ENCODE data around the gene MUC22. TPM values are rescaled to one million over a fixed set of nuclear protein-coding genes. Genes with fewer than 3 reads are reported as not detected.

Gene MUC22
- 0.01 to 0.03 TPM (median 0.02 TPM) in 4 of 5 replicates, not detected in the other for total RNA-seq (2022; extraction: Qiagen RNA extraction)

GRCh38 chr6:31010393-31011060 is at the start of gene MUC22:
Gene MUC22 (plus strand): TSS chr6:31010474. CDS start chr6:31010707, 233 bp downstream.

GRCh38 chr6:30983439-30983838 is 26.8 kb upstream of the MUC22 start, which contains the start of gene MUC21:
Gene MUC21 (plus strand): TSS chr6:30983718. CDS start chr6:30983959, 241 bp downstream.

Other genes starting within 250 kb of the MUC22 start
- gene DDR1, start 126.0 kb upstream of the MUC22 start, total RNA-seq (2022; extraction: Qiagen RNA extraction), result 54.3 to 66.8 TPM (median 63.6 TPM) in 5 replicates
- gene GTF2H4, start 102.3 kb upstream of the MUC22 start, total RNA-seq (2022; extraction: Qiagen RNA extraction), result 17.1 to 32.8 TPM (median 18.2 TPM) in 5 replicates
- gene VARS2, start 96.2 kb upstream of the MUC22 start, total RNA-seq (2022; extraction: Qiagen RNA extraction), result 13.5 to 16.5 TPM (median 14.8 TPM) in 5 replicates
- not detected in 5 replicates for gene SFTA2, start 78.3 kb upstream of the MUC22 start, total RNA-seq (2022; extraction: Qiagen RNA extraction)
- gene MUCL3, start 69.5 kb upstream of the MUC22 start, total RNA-seq (2022; extraction: Qiagen RNA extraction), result 0.07 to 0.15 TPM (median 0.12 TPM) in 5 replicates
- 0.02 TPM in 1 of 5 replicates, not detected in the others for gene MUC21, start 26.8 kb upstream of the MUC22 start, total RNA-seq (2022; extraction: Qiagen RNA extraction)
- gene C6orf15, start 102.1 kb downstream of the MUC22 start, total RNA-seq (2022; extraction: Qiagen RNA extraction), result 0.09 TPM in 1 of 5 replicates, not detected in the others
- 3.2 to 6.3 TPM (median 4.4 TPM) in 5 replicates for gene PSORS1C1, start 104.3 kb downstream of the MUC22 start, total RNA-seq (2022; extraction: Qiagen RNA extraction)
- gene CDSN, start 110.0 kb downstream of the MUC22 start, total RNA-seq (2022; extraction: Qiagen RNA extraction), result 0.05 to 0.07 TPM in 2 of 5 replicates, not detected in the others
- gene PSORS1C2, start 128.6 kb downstream of the MUC22 start, total RNA-seq (2022; extraction: Qiagen RNA extraction), result 0.09 TPM in 1 of 5 replicates, not detected in the others
- 7.0 to 8.0 TPM (median 7.7 TPM) in 5 replicates for gene CCHCR1, start 147.3 kb downstream of the MUC22 start, total RNA-seq (2022; extraction: Qiagen RNA extraction)
- gene TCF19, start 148.1 kb downstream of the MUC22 start, total RNA-seq (2022; extraction: Qiagen RNA extraction), result 13.7 to 14.9 TPM (median 14.4 TPM) in 5 replicates
- gene POU5F1, start 160.2 kb downstream of the MUC22 start, total RNA-seq (2022; extraction: Qiagen RNA extraction), result 10.0 to 17.0 TPM (median 11.3 TPM) in 5 replicates